ENCODE results near the gene THYN1.

The THYN1 gene

DNA sequence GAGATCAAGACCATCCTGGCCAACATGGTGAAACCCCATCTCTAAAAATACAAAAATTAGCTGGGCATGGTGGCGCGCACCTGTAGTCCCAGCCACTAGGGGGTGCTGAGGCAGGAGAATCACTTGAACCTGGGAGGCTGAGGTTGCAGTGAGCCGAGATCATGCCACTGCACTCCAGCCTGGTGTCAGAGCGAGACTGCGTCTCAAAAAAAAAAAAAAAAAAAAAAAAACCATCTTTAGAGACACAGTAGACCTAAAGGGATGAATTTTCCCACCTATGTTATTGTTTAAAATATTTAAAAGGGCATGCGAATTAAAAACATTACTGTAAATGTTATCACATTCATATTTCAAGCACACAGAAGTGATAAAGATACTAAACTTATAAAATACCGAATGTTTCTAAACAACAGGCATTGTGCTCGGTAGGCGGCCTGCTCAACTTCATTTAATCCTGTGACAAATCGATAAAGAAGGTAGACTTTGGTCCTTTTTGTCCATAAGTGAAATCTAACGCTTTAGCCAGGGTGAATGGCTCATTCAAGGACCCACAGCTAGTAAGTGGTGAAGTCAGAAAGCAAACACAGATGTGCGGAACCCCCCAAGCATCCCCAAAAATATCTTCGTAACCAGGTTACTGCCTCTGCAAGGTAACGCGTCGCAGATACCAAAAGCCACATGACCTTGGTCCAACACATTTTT is 45.5 kb downstream of the THYN1 start:
- DNase-seq, result peak; percentile 39 to 51

DNA sequence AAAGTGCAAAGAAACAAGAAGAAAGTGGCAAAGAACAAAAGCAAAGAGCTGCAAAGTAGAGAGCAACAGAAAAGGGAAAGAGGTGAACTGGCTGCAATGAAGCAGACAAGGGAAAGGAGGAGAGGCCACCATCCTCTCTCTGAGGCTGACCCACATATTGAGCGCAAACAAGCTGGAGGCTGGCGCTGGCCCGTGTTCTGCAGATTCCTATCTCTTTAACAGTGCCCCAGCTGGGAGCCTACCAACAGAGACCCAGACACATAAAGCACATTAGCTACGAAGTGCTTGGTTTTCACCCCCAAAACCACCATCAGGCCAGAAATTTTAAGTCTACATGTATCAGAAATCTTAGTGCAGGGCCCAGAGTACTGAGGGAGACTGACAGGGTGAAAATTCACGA is 47.0 kb downstream of the THYN1 start:
- no peak for DNase-seq

DNA sequence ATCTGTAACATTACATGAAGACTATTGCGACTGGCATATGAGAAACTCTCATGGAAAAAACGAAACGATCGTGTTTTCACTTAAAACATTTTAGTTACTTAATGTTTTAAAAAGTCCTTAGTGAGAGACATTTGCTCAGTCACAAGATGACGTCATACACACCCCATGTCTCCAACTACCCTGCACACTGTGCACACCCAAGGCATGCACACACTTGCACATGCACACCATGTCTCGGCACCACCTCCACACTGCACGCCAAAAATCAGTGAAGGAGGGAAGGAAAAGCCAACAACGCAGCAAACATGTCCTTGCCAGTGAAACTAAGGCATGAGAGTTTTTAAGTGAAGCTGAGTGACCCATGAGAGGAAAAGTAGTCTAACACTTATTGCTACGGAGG is 47.4 kb downstream of the THYN1 start:
- DNase-seq, result no peak

DNA sequence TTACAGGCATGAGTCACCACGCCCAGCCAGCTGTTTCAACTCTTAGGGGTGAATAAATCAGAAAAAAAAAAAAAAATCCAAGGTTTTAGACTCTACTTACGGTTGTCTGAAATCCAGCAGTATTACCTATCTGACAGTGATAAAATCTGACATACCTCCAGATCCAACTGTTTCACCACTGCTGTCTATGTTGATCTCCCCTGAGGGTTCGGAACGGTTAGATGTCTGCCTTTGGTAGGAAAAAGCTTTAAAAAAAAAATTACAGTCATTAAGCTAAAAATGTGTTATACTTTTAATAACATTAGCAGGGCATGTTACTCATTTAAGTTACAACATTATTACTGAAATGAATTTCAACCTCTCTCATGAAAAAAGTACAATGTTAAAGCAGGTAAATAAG is 50.5 kb downstream of the THYN1 start:
- no peak for DNase-seq

DNA sequence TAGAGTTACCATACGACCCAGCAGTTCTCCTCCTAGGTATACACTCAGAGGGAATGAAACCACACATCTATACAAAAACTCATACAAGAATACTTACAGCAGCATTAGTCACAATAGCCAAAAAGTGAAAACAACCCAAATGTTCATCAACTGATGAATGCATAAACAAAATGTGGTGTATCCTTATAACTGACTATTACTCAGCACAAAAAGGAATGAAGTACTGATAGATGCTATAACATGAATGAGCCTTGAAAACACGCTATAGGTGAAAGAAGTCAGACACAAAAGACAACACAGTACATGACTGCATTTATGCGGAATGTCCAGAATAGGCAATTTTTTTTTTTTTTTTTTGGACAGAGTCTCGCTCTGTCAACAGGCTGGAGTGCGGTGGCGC is 52.5 kb downstream of the THYN1 start:
- no peak for DNase-seq

DNA sequence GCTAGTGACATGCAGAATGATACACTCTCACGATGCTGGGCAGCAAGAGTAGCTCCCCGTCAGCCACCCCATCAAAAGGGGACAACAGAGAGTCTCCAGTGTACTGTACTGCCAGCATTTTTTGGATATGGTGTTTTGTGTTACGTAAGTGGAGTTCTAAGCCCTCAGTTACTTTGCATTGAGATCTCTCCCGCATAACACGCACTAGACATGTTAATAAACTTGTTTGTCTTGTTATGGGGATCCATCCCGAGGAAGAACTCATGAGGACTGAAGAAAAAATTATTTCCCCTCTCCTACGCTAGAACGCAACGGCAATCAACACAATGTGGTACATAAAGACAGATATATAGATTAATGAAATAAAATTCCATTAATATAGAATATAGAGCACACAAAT is 53.6 kb downstream of the THYN1 start:
- no peak for DNase-seq

All from stimulated activated CD4-positive, alpha-beta T cell treated with anti-CD3 and anti-CD28 coated beads, Interleukin-4, amount 100 ng/mL, for 4 hours (primary cell).